Activated CD8-positive, alpha-beta T cell treated with anti-CD3 and anti-CD28 coated beads for 36 hours (primary cell): ENCODE measurements around the gene STARD5. TPM values are rescaled to one million over a fixed set of nuclear protein-coding genes. Genes with fewer than 3 reads are reported as not detected.

ENCODE experiments used
- ATAC-seq: fragments of 200-7000 bp; cut with Tn5 transposase; one replicate; pipeline ENCODE4 v1.10.0; 2021; ENCODE audit warnings: mild to moderate bottlenecking, moderate library complexity
- CTCF ChIA-PET: fragments of 350-600 bp; sonication (Branson Sonifier 250); formaldehyde crosslinking; loops from one replicate; lab custom pipeline; 2021; ENCODE audit warnings: antibody characterized with exemption; lab: Charles Lee
- POLR2A ChIA-PET: fragments of 350-600 bp; sonication (Branson Sonifier 250); formaldehyde crosslinking; loops from one replicate; lab custom pipeline; 2021; ENCODE audit warnings: antibody characterized with exemption; lab: Charles Lee
- DNase-seq: peaks from one replicate; pipeline ENCODE4 v3.0.0-alpha.2; 2020
- H3K27ac Mint-ChIP-seq: one replicate; pipeline ENCODE4 v1.8.0; 2021; ENCODE audit warnings: mild to moderate bottlenecking, mixed read lengths
- H3K27me3 Mint-ChIP-seq: one replicate; pipeline ENCODE4 v1.8.0; 2021; ENCODE audit warnings: mixed read lengths
- H3K36me3 Mint-ChIP-seq: one replicate; pipeline ENCODE4 v1.8.0; 2021; ENCODE audit warnings: low read depth, mixed read lengths
- H3K4me1 Mint-ChIP-seq: one replicate; pipeline ENCODE4 v1.8.0; 2021; ENCODE audit warnings: low read depth, mixed read lengths
- H3K4me3 Mint-ChIP-seq: one replicate; pipeline ENCODE4 v1.8.0; 2021; ENCODE audit warnings: mild to moderate bottlenecking, moderate library complexity, mixed read lengths
- H3K9me3 Mint-ChIP-seq: one replicate; pipeline ENCODE4 v1.8.0; 2021; ENCODE audit warnings: mixed read lengths
- CTCF ChIP-seq: fragments of 200-600 bp; IDR thresholded peaks from one replicate; pipeline ENCODE4 v1.8.0; 2022; ENCODE audit warnings: antibody characterized with exemption, mild to moderate bottlenecking
- intact Hi-C: fragments of 100-400 bp; cut with micrococcal nuclease; formaldehyde crosslinking; loops from one replicate; pipeline ENCODE4 v1.10.0; 2022
- total RNA-seq, 2 experiments: library from RNA; stranded (reverse); gene quantifications; one replicate each; pipeline ENCODE4 v1.2.3, GENCODE V29; 2021

The STARD5 gene
- total RNA-seq, 2 experiments from 2014 or later: 6.7 to 6.9 TPM

GRCh38 chr15:81291916-81292522 lies 31.9 kb downstream of the STARD5 start:
- ATAC-seq: no peak
- no peaks in the 10 kb centered on the region for H3K27me3 Mint-ChIP-seq
- intact Hi-C loops: loop anchor here (10.0 kb wide), 2 partner anchors 297 to 1243 kb away; no protein-coding TSS in a partner anchor
- peaks cover 43% of the 10 kb centered on the region for H3K36me3 Mint-ChIP-seq
- H3K4me1 Mint-ChIP-seq: peaks cover 86% of the 10 kb centered on the region
- peaks cover 13% of the 10 kb centered on the region for H3K9me3 Mint-ChIP-seq
- no peak for DNase-seq
- peak overlapping the region; percentile 98 for H3K27ac Mint-ChIP-seq
- H3K4me3 Mint-ChIP-seq: peak overlapping the region; percentile 98
- ChIA-PET CTCF (interaction anchor here (0.7 to 7.7 kb wide), 9 partner anchors 9 to 1227 kb away, joined by 3 to 90 read pairs (median 8); no protein-coding TSS in a partner anchor), POLR2A (interaction anchor here (0.8 to 5.0 kb wide), 5 partner anchors 10 to 26 kb away, joined by 3 to 42 read pairs (median 6); no protein-coding TSS in a partner anchor)
- no peak for TF ChIP-seq CTCF

- Mint-ChIP-seq H3K27ac (peak overlapping the region; percentile 69), H3K27me3 (no peaks in the 10 kb centered on the region), H3K4me3 (no peak overlapping the region), H3K4me1 (peaks cover 91% of the 10 kb centered on the region), H3K9me3 (peaks cover 15% of the 10 kb centered on the region), H3K36me3 (peaks cover 48% of the 10 kb centered on the region)
- DNase-seq: no peak
- no peak for ATAC-seq
- ChIA-PET POLR2A (interaction anchor here (0.9 to 5.0 kb wide), 4 partner anchors 9 to 24 kb away, joined by 3 to 42 read pairs (median 6); no protein-coding TSS in a partner anchor), CTCF (interaction anchor here (1.4 to 7.7 kb wide), 7 partner anchors 9 to 110 kb away, joined by 3 to 90 read pairs (median 12); no protein-coding TSS in a partner anchor)
- intact Hi-C loops: loop anchor here (10.0 kb wide), 2 partner anchors 295 to 1245 kb away; no protein-coding TSS in a partner anchor
- no peak for TF ChIP-seq CTCF
These were observed 34.0 kb downstream of the STARD5 start for GRCh38 chr15:81289910-81290309.

GRCh38 chr15:81288616-81289015 lies 35.3 kb downstream of the STARD5 start:
- CTCF ChIA-PET: no interaction called here
- Mint-ChIP-seq H3K36me3 (peaks cover 46% of the 10 kb centered on the region), H3K4me1 (peaks cover 87% of the 10 kb centered on the region), H3K4me3 (no peak overlapping the region), H3K27ac (peak overlapping the region; percentile 61), H3K27me3 (no peaks in the 10 kb centered on the region), H3K9me3 (peaks cover 15% of the 10 kb centered on the region)
- POLR2A ChIA-PET: no interaction called here
- intact Hi-C loops: no loop called here
- no peak for DNase-seq
- TF ChIP-seq CTCF: no peak
- ATAC-seq: no peak

- TF ChIP-seq CTCF: no peak
- CTCF ChIA-PET: interaction anchor here (2.6 to 3.0 kb wide), 2 partner anchors 12 to 22 kb away, joined by 21 to 40 read pairs; no protein-coding TSS in a partner anchor
- Mint-ChIP-seq H3K27me3 (no peaks in the 10 kb centered on the region), H3K4me1 (peaks cover 85% of the 10 kb centered on the region), H3K9me3 (peaks cover 15% of the 10 kb centered on the region), H3K27ac (peak overlapping the region; percentile 97), H3K4me3 (no peak overlapping the region), H3K36me3 (peaks cover 46% of the 10 kb centered on the region)
- ATAC-seq: no peak
- no peak for DNase-seq
- intact Hi-C loops: no loop called here
- POLR2A ChIA-PET: interaction anchor here (1.1 to 2.8 kb wide), 4 partner anchors 11 to 21 kb away, joined by 3 to 37 read pairs (median 4); no protein-coding TSS in a partner anchor
These were observed 35.9 kb downstream of the STARD5 start for GRCh38 chr15:81288040-81288439.
